SH-SY5Y (cell line): Measurements from ENCODE around the gene CKMT2.

Source experiments
- GATA2 ChIP-seq: IDR thresholded peaks from 2 replicates; pipeline ENCODE4 v1.6.1; 2011; ENCODE audit warnings: mild to moderate bottlenecking, low read depth, low read length
- GATA3 ChIP-seq: IDR thresholded peaks from 2 replicates; pipeline ENCODE4 v1.6.1; 2011; ENCODE audit warnings: low read depth, mild to moderate bottlenecking, low read length, moderate library complexity

DNA sequence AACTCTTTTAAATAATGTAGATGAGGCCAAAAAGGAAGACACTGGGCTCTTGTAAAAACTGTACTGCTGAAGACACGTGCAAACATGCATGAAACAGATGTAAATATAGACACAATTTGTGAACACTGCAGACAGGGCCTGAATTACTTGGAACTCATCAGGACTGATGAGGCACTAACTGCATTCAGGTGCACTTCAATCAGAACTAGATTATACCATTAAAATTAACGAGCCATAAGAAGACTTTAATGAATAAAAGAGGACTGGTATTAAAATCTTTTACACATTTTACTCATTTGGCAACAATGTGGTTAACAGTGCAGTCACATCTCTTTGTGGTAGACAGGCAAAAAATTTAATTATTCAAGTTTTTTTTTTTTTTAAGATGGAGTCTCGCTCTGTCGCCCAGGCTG is 54.9 kb downstream of the CKMT2 start:
- no peak for TF ChIP-seq GATA2
- TF ChIP-seq GATA3 = no peak
